Eye (tissue), 1 donor: ENCODE results near the gene RGS14.
A peak's percentile ranks its signal among the peaks of the same experiment; 100 is the strongest.
"Not testable (repeated sequence)": the region's sequence is repeated elsewhere in the genome, so short reads cannot be mapped to it uniquely, and the experiment has no call there.

Experiments used
- DNase-seq: peaks from one replicate; pipeline ENCODE4 v3.0.0-alpha.2; 2015

RGS14 gene

DNA sequence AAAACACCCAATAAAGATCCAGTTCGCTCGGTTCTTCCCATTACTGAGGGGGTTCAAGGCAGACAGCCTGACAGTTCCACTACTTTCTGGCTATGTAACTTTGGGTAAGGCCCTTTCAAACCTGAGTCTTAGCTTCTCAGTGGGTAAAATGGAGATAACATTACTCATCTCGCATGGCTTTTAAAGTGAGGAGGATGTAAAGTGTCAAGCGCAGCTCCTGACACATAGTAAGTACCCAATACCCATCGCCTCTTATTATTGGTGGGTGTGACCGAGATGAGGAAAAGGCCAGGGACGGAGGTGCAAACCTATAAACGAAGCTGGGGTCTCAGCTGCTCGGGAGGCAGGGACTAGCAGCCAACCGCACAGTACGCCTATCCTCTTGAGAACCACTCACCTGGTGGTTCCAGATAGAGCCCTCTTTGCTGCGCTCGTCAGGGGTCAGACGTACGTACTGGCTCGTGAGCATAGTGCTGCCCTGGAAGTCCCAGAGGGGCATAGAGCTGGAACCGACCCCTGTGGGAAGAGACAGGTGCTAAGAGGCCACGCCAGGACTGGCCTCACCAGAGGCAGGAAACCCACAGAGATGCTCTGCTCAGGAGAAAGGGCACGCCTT, 6.8 kb upstream of the RGS14 start:
- no peak for DNase-seq

DNA sequence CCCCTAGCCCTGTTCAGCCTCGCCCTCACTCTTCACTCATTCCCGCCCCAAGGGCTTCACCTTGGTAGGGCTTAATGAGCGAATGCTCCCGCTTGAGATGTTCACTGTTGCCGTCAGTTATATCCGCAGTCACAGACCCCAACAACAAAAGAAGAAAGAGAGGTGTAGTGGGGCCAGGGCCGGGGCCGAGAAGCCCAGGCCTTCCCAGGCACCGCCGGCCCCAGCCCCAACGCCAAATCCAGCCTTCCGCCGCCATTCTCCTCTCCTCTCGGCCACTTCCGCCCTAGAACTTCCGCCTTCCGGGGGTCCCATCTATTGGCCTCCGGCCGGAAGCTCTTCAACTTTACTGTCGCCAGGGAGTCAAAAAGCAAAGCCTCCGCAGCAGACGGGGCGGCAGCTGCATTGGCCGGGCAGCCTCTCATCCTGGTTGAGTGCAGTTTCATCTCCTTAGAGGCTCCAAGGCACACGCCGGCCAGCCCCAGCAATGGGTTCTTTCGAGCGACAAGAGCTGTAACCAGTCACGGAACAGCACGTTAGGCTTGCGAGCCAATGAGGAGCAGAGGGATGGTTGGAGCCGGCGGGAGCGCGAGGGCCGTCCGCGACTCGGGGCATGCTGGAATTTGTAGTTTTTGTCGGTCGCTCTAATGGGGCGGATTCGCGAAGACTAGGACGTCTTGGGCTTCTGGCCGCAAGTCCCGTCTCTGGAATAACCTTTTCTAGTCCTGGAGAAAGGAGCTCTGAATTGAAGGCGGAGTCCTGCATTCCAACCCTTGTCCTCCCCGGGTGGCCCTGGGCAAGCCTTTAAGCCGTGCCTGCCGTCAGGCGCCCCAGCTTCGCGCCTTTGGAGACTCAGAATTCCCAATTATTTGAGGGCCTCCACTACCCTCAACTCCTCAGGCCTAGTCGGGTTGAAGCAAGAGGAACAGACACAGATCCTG, 6.1 kb upstream of the RGS14 start, which contains the start of gene LMAN2:
TSS of gene LMAN2 (minus strand) at position 277 of the 938 bp plus-strand sequence. CDS start at position 256, 21 bp downstream.
- peak; percentile 98 for DNase-seq

DNA sequence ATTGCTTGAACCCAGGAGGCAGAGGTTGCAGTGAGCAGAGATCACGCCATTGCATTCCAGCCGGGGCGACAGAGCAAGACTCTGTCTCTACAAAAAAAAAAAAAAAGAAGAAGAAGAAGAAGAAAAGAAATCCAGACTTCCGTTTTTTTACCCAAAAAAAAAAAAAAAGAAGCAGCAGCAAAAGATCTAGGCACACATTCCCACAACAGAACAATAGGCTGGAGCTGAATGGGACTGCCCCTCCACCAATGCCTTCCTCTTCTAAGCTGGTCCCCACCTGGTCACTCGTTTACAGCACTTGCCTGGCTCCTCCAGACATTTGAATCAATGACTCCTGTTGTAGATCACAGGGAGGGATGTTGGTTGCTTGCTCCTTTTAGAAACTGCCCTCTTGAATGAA, 4.6 kb upstream of the RGS14 start:
- DNase-seq = no peak

DNA sequence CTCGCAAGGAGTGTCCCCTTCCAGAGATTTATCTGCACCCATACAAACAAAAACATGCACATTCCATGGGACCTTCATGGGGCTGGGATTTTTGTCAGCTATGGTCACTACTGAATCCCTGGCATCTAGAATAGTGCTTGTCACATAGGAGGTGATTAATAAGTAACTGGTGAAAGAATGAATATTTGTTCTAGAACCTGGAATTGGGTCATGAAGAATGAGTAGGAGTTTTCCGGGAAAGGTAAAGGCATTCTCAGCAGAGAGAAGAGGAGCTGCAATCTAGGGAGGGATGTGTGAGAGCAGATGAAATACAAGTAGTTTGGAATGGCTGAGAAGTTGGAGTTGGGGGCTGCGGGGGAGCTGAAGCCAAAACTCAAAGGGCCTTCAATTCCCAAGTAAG, 3.5 kb upstream of the RGS14 start:
- DNase-seq = no peak

DNA sequence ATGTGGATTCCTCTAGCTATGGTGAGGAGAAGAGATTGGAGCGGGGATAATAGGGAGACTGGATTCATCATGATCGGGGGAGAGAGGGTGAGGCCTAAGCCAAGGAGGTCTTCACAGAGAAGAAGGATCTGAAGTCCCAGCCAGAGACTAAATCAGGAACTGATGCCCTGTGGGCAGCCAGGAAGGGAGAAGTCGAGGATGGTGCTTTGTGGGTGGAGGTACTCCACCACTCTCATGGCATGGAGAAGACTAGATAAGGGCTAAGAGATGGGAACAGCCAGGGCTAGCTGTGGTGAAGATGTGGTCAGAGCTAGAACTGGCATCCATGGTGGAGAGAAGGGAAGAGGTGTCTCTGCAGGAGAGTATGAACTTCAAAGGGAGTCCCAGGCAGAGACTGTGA, 3.0 kb upstream of the RGS14 start:
- no peak for DNase-seq

DNA sequence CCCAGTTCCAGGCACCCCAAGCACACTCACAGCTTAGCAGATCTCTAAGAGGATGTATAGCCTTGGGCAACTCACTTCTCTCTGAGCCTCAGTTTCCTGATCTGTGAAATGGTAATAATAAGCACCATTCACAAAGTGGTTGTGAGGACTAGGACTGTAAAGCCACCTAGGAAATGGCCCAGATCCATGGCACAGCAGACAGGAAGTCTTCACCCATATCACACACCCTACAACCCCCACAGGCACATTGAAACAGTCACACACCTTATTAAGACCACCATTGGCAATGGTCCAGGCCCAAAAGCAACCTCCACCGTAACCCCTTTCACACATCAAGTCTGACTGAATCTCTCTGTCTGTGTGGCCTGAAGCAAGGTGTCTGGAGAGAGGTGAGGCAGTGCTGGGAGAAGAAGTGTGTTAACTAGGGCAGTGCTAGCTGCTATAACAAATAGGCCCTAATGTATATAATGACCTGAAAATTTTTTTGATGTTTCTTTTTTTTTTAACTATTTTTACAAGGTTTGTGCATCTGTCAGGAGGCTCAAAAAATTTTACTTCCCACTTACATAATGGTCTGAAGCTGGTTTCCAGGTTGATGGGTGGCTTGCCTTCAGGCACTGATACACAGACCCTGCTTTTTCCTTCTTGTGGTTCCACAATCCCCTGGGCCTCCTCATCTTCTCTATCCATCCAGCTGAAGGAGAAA, 2.4 kb upstream of the RGS14 start:
- DNase-seq = no peak

DNA sequence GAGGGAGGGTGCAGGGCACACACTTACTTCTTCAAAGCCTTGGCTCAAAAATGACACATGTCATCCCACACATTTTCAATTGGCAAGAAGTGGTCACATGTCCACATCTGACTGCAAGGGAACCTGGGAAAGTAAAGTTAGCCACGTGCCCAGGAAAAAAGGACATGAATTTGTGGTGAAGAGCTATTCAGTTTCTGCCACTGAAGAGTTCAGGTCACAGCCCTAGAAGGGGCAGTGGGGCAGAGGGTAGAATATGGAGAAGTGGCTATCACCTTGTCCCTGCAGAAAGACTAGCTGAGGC, 1.9 kb upstream of the RGS14 start:
- no peak for DNase-seq

DNA sequence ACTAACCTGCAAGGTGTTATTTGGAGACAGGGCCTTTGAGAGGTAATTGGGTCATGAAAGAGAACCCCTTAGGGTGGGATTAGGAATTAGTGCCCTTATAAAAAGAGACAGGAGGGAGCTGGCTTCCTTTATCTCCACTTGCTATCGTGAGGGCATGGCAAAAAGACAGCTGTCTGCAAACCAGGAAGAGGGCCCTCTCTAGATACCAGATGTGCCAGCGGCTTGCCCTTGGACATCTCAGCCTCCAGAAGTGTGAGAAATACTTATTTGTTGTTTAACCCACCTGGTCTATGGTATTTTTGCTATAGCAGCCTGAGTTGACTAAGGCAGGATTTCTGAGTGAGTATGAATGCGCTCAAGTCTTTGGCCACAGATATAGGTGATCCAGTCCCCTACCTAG, 978 bp upstream of the RGS14 start:
- no peak for DNase-seq

DNA sequence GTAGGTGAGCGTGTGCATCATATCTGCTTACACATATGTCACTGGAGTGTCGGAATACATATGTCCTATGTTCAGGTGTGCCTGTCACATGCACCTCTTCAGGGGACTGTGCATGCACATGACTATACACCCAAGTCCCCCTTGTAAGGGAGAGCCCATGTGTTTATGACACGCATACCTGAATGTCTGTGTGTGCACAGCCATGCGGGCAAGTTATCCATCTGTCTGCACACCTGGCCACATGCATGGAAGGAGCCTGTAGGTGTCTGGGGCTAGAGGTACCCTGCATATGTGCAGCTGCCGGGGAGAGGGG, 622 bp upstream of the RGS14 start:
- no peak for DNase-seq

DNA sequence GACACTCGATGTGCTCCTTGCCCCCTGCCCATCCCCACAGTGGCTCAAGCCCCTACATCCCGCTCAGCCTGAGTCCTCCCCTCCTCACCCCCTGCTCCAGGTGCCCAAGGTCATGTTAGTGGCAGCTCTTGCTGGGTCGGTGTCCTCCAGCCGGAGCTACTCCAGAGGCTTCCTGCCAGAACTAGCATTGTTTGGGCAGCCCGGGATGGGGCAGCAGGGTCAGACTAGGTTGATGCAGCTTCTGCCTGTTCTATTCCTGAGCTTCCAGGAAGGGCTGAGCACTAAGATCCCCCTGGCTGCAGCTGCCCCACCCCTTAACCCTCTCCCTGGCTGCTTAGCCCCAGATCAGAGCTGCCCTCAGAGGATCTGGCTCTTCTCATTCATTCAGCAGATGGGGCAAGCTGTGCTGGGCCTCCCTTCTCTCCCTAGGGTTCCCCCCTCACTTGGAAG, 671 bp downstream of the RGS14 start:
- no peak for DNase-seq

DNA sequence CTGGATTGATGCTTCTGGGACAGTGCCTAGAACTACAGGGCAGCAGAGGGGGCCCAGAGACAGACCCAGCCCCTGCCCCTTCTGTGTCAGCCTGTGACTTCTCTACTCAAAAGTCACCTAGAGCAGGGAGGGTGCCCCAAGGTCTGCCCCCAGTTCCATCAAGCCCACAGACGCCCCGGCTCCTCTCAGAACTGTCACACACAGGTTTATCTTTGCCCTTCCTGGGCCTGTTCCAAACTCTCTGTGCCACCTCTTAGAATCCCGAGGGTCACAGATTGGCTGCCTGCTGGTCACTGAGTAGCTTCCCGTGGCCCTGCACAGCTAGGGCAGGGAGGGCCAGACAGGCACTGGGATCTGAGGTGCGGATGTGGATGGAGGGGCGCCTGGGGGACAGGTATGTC, 1.7 kb downstream of the RGS14 start:
- no peak for DNase-seq

DNA sequence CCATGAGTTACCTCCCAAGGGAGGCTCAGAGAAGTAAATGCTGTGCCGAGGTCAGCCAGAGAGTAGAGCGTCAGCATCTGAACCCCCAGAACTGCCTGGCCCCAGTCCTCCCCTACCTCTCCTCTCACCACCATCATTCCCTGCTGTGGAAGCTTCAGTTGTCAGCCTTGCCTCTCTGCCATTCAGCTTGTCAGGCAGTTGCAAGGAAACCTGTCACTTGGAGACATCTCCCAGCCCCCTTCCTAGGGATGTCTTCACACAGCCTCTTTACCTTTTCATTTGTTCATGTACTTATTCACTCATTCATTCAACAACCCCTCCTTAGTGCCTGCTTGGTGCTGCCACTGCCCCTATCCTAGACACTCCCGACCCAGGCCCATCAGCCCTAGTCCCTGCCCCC, 2.1 kb downstream of the RGS14 start:
- no peak for DNase-seq

DNA sequence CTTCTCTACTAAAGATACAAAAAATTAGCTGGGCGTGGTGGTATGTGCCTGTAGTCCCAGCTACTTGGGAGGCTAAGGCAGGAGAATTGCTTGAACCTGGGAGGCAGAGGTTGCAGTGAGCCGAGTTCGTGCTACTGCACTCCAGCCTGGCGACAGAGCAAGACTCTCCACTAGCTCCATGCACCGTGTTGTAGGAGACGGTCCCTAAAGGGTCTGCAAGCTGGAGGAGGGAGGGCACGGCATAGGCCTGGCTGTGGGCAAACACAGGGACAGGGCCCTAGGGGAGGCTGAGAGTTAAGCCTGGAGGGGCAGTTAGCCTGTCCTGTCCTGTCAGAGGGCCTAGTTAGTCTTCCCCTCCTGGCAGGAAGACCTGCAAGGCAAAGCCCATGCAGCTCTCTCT, 3.0 kb downstream of the RGS14 start:
- DNase-seq = not testable (repeated sequence)

DNA sequence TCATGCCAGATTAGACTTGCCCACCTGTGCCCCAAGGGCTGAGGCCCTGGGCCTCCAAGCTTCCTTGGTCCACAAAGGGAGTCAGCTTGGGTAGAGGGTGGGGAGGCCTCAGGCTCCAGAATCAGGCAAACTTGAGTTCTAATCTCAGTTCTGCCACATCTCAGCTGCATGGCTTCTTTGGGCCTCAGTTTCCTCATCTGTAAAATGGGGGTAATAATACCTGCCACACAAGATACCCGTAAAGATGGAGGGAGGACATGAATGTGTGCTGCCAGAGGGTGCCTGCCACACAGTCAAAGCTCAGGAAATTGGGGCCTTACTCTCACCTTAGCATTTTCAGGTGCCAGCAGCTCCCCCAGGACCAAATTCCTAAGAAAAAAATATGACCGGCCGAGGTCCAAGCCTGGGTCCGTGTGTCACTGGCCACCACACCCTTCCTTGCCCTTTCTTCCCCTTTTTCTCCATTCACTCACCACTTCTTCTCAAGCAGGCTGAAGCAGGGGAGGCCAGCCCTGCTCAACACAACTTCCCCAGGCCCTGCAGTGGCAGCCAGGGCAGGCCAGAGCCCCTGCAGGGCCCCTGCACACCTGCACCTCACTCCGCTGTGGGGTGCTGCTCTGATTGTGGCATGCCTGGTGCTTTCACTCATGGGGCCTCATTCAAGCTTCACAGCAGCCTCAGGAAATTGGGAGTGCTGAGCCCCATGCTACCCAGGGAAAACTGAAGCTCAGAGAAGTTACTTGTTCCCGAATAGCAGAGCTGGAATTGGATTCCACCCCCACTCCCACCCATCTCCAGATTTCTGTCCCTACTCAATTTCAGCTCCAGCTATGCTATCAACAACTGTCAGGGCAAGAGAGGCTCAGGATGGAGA, 3.9 kb downstream of the RGS14 start:
- no peak for DNase-seq

DNA sequence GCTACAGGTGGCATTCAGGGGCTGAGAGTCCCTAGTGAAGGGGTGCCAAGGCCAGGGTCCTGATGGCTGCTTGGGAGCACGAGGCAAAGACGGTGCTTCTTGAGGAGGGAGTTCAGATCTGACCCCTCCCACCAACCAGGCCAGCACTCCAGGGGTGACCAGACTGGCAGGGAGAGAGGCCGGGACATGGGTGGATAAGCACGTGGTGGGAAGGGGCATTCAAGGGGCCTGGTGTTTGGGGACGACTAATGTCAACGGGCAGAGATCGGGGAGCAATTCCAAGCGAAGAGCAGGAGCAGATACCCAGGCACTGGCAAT, 4.5 kb downstream of the RGS14 start:
- no peak for DNase-seq

DNA sequence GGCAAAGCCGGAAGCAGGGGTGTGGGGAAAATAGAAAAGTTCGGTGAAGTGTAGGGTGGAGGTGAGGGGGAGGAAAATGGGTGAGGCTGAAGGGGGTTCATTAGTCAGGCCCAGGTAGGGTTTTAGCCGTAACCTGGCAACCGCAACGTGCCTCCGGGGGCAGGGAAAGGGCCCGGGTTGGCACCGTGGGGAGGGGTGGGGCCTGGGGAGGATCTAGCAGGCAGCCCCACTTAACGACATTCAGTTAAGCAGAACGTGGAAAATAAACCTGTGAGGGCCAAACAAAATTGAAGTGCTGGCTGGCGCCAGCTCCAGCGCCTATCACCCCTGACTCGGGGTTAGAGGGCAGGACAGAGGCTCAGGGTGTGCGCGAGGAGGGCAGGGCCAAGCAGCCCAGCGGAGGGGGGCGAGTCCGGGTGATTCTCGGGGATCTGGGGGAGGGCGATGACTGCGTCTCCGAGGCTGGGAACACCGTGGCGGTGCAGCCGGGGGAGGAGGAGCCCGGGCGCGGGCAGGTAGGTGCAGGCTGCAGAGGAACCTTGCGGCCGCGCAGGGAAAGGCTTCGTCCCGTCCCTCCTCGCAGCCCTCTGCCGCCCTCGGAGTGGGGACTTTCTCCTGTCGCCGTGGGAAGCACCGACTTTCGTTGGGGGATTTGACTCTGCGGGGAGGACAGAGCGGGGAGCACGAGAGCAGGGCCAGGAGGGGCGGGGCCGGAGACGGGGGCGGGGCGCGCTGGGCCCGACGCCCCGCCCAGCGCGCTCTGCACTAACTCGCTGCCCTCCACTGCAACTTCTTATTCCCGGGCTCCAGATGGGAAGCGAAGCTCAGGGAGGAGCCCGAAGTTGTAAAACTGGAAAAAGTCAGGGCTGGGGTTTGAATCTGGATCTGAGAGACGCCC, 5.1 kb downstream of the RGS14 start:
- peak; percentile 76 for DNase-seq

DNA sequence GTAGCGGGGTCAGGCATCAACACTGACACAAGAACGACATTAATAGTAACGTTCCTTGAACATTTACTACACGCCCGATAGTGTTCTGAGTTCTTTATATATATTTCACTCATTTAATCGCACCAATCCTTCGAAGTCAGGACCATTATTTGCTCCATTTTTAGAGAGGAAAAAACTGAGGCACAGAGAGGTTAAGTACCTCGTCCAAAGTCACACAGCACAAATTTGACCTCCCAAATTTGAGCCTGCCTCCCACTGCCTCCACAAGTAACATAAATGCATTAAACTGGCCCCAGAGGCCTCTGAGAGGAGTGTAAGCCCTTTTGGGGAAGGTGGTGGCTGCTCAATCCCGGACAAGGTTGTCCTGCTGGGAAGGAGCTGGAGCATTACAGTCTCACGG, 5.8 kb downstream of the RGS14 start:
- DNase-seq = no peak

DNA sequence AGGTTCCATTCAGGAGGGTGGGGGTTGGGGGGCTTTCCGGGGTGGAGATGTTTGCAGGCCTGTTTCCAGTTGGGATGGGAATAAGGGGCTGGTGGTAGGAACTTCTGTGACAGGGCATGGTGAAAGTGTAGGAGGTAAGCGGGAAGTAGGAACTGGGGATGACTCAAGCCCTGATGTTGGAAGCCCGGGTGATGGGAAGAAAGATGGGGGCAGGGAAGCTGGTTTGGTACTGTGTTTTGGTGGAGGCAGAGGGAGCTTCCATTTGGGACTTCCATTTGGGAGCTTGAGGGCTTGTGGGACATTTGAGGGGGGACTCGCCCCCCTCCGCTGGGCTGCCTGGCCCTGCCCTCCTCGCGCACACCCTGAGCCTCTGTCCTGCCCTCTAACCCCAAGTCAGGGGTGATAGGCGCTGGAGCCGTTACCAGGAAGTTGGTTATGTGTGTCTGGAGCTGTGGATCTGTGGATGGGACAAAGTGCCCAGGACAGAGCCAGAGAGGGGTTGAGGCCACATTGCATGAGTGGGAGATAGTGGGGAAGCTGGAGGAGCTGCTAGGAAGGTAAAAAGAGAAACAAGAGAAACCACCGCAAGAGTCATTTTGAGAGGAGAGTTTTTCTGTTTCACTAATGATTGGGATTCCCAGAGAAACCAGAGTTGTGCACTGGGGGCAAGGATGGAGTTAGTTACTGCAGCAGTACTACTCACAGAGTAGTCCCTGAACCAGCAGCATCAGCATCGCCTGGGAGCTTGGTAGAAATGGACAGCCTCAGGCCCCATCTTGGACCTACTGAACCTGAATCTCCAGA, 6.6 kb downstream of the RGS14 start:
- no peak for DNase-seq

DNA sequence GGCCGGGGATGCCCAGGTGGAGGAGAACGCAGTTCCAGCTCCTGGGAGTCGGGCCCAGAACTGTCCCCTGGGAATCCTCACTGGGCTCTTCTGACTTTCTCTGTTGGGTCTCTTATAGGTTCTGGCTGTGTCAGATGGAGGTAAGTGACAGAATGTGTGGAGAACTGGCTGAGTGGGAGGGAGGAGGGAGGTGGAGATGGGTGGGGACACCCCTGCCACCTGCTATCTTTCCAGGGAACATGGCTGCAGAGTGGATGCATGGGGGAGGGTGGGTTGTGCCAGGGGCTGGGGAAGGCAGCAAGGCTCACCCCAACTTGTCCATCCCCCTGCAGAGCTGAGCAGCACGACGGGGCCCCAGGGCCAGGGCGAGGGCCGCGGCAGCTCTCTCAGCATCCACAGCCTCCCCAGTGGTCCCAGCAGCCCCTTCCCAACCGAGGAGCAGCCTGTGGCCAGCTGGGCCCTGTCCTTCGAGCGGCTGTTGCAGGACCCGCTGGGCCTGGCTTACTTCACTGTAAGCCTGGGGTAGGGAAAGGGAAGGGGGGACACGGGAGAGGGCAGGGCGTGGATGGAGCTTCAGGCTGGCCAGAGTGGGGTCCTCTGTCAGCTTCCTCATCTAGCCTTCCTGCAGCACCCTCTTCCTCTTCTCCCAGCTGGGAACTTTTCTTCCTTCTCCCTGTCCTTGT, 8.3 kb downstream of the RGS14 start:
- DNase-seq = no peak

DNA sequence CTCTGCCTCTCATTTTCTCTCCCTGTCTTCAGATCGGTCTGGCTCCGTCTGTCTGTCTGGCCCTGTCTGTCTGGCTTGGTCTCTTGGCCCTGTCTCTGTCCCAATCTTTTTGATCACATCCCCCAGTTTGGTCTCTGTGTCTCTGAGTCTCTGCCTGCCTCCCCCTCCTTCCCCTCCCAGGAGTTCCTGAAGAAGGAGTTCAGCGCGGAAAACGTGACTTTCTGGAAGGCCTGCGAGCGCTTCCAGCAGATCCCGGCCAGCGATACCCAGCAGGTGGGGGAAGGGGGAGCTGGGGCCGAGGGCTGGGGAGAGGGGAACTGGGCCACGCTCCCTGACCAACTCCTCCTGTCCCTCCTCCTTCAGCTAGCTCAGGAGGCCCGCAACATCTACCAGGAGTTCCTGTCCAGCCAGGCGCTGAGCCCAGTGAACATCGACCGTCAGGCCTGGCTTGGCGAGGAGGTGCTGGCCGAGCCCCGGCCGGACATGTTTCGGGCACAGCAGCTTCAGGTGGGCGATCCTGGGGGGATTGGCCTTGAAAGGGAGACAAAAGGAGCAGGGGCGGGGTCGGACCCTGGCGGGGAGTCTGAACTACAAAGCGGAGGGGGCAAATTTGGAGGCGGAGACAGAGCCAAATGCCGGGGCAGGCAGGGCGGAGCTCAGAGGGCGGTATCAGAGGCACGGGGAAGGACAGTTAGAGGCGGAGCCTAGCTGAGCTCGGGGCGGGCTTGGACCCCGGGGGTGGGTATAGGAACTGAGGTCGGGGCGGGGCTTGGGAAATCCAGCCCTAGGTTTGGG, 9.0 kb downstream of the RGS14 start:
- peak; percentile 96 for DNase-seq
